T-cell (primary cell): ENCODE results near the gene AFF1. TPM values are rescaled to one million over a fixed set of nuclear protein-coding genes. Genes with fewer than 3 reads are reported as not detected.
"Not testable (repeated sequence)": the region's sequence is repeated elsewhere in the genome, so short reads cannot be mapped to it uniquely, and the experiment has no call there.

Experiments used
- ATAC-seq, 4 experiments: fragments of 200-7000 bp in 3 of 4; fragments of 150-1000 bp in 1 of 4; cut with Tn5 transposase; replicated peaks in 1 of 4; 1 replicate in 3 of 4; 2 replicates in 1 of 4; pipeline ENCODE4 v1.10.0; 2021; ENCODE audit warnings: moderate library complexity in 3 of 4, mild to moderate bottlenecking in 2 of 4, moderate number of reproducible peaks in 1 of 4
- CTCF ChIA-PET, 2 donors: fragments of 300-600 bp; sonication (Branson Sonifier 250); formaldehyde crosslinking; loops; one replicate each; lab custom pipeline; 2022; ENCODE audit warnings: antibody characterized with exemption in 2 of 2; lab: Charles Lee
- POLR2A ChIA-PET, 2 donors: fragments of 300-600 bp; sonication (Branson Sonifier 250); formaldehyde crosslinking; loops; one replicate each; lab custom pipeline; 2022; ENCODE audit warnings: antibody characterized with exemption in 2 of 2; lab: Charles Lee
- DNase-seq, 35 experiments: peaks; one replicate each; pipeline versions ENCODE4 v3.0.0 to v3.0.0-alpha.2; 2013 to 2023
- H3K27ac ChIP-seq: one replicate; pipeline ENCODE4 v1.5.1; 2013; ENCODE audit warnings: low read length
- H3K27me3 ChIP-seq, 2 experiments: replicated peaks in 1 of 2; 1 replicate in 1 of 2; 2 replicates in 1 of 2; pipeline versions ENCODE4 v1.6.1 to v1.7.0; 2013; ENCODE audit warnings: low read length in 1 of 2, mixed read lengths in 1 of 2; ENCODE audit not compliant: control insufficient read depth in 2 of 2, insufficient read depth in 2 of 2; ENCODE audit errors: extremely low read depth in 1 of 2
- H3K36me3 ChIP-seq, 2 donors: 1 replicate in 1 of 2; 2 replicates in 1 of 2; pipeline versions ENCODE4 v1.6.1 to v1.7.0; 2013; ENCODE audit warnings: low read length in 1 of 2; ENCODE audit not compliant: control insufficient read depth in 2 of 2, insufficient read depth in 1 of 2; ENCODE audit errors: extremely low read depth in 1 of 2
- H3K4me1 ChIP-seq, 2 experiments: 1 replicate in 1 of 2; 2 replicates in 1 of 2; pipeline versions ENCODE4 v1.6.1 to v1.7.0; 2013; ENCODE audit warnings: low read length in 2 of 2, mixed read lengths in 1 of 2; ENCODE audit not compliant: insufficient read depth in 2 of 2, control insufficient read depth in 1 of 2; ENCODE audit errors: extremely low read depth in 1 of 2
- H3K4me3 ChIP-seq, 2 donors: 1 replicate in 1 of 2; 2 replicates in 1 of 2; pipeline versions ENCODE4 v1.5.1 to v1.7.0; 2013; ENCODE audit warnings: mild to moderate bottlenecking in 2 of 2, low read length in 1 of 2, moderate library complexity in 1 of 2; ENCODE audit not compliant: control insufficient read depth in 1 of 2; ENCODE audit errors: extremely low read depth in 1 of 2
- H3K9me3 ChIP-seq: 2 replicates; pipeline ENCODE4 v1.7.0; 2013
- H3K27ac Mint-ChIP-seq, 2 donors: one replicate each; pipeline ENCODE4 v1.8.0; 2020 to 2021; ENCODE audit warnings: mild to moderate bottlenecking in 2 of 2, mixed read lengths in 2 of 2
- H3K27me3 Mint-ChIP-seq, 2 donors: one replicate each; pipeline ENCODE4 v1.8.0; 2021 to 2022; ENCODE audit warnings: mixed read lengths in 2 of 2
- H3K36me3 Mint-ChIP-seq: one replicate; pipeline ENCODE4 v1.8.0; 2021; ENCODE audit warnings: mixed read lengths
- H3K4me1 Mint-ChIP-seq, 3 donors: one replicate each; pipeline ENCODE4 v1.8.0; 2020 to 2022; ENCODE audit warnings: mixed read lengths in 3 of 3, mild to moderate bottlenecking in 1 of 3
- H3K4me3 Mint-ChIP-seq, 3 donors: one replicate each; pipeline ENCODE4 v1.8.0; 2020 to 2022; ENCODE audit warnings: mild to moderate bottlenecking in 3 of 3, mixed read lengths in 3 of 3, moderate library complexity in 3 of 3
- H3K9me3 Mint-ChIP-seq, 3 donors: one replicate each; pipeline ENCODE4 v1.8.0; 2020 to 2022; ENCODE audit warnings: mixed read lengths in 3 of 3
- WGBS: methylation state at CpG from one replicate; pipeline ENCODE4 v1.1.5; 2013; ENCODE audit warnings: missing lambda C conversion rate; ENCODE audit not compliant: insufficient coverage; 5-methylcytosine and 5-hydroxymethylcytosine counted together
- total RNA-seq, 35 experiments: library from RNA in 6 of 35; stranded (reverse) in 6 of 35; fragments of 120-200 nt in 1 of 35; gene quantifications; one replicate each; pipeline versions ENCODE4 v1.2.1 to v1.2.4 and lab custom pipeline; 2013 to 2026

AFF1 gene
- total RNA-seq, 5 donors from 2014 or later (not counting 1 experiment from before 2014, with no cell fraction given), result 65.3 to 112 (median 93.4) TPM

DNA sequence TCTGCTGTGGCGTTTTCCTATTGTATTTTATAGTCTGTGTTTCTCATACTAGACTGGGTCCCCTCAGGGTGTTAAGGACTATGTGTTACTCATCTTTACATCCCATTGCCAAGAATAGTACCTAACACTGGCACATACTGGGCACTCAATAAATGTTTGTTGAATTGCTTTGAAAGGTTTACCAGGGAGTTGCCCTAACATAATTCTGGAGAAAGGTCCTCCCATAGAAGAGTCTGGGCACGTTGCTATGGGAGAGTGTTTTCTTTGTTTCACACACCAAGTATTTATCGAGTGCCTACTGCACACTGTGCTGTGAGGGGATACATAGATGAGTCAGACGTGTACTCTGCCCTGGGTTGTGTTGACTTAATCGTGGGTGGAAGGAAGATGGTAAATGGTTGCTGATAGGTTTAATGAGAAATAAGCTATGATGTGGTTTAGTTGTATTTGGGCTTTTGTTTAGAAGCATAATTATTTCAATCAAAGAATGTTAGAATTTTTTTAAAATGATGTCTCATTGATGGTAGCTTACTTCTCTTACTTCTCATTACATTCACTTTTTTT is 42.9 kb downstream of the AFF1 start:
- no peaks in the 10 kb centered on the region for H3K36me3 ChIP-seq
- DNase-seq, result no peak
- Mint-ChIP-seq H3K4me3 (no peak overlapping the region), H3K27ac (peak overlapping the region; percentile 37 to 62), H3K9me3 (no peaks in the 10 kb centered on the region), H3K36me3 (peaks cover 10% of the 10 kb centered on the region), H3K27me3 (no peaks in the 10 kb centered on the region), H3K4me1 (peaks cover 55 to 74% (median 73%) of the 10 kb centered on the region in 3 donors)
- no peak overlapping the region for H3K4me3 ChIP-seq
- no peaks in the 10 kb centered on the region for H3K27me3 ChIP-seq
- peak in 3 of 4 experiments; percentile 31 to 67 (median 43) for ATAC-seq
- peaks cover 3 to 7% of the 10 kb centered on the region in 2 experiments for H3K4me1 ChIP-seq
- H3K27ac ChIP-seq, result no peak overlapping the region
- 27% methylated on average over 2 of the region's 5 CpGs for WGBS
- ChIA-PET POLR2A (no interaction called here), CTCF (interaction anchor here (0.6 to 0.7 kb wide), 2 partner anchors 29 to 56 kb away, joined by 3 read pairs; no protein-coding TSS in a partner anchor)
- no peaks in the 10 kb centered on the region for H3K9me3 ChIP-seq

DNA sequence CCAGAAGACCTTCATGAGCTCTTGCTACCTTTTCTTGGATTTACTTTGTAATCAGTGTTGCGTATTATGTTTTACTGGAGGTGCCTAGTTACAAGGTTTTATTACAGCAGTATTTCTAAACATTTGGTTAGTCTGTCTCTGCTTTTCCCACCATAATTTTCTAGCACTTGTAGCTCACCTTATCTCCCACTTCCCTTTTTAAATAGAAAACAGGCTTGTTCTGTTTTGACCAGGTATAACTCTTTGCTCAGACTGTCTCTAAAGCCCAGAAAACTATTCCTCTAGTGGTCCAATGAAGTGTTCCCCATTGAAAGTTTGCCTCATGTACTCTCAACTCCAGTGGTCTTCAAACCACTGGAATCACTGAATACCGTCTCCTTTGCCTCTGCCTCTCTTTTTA is 43.9 kb downstream of the AFF1 start:
- H3K36me3 ChIP-seq, result no peaks in the 10 kb centered on the region
- no peak overlapping the region for H3K4me3 Mint-ChIP-seq
- POLR2A ChIA-PET, result no interaction called here
- CTCF ChIA-PET, result interaction anchor here in 1 of 2 donors (1.0 kb wide), 1 partner anchor 56 kb away, joined by 5 read pairs; no protein-coding TSS in a partner anchor
- no peaks in the 10 kb centered on the region for H3K27me3 ChIP-seq
- H3K36me3 Mint-ChIP-seq, result peaks cover 10% of the 10 kb centered on the region
- WGBS, result 100% methylated on average over 1 of the region's 2 CpGs
- ATAC-seq (no peak), DNase-seq (no peak)
- no peak overlapping the region for H3K27ac ChIP-seq
- peak overlapping the region in 1 of 2 donors; percentile 70 for H3K27ac Mint-ChIP-seq
- peaks cover 3 to 7% of the 10 kb centered on the region in 2 experiments for H3K4me1 ChIP-seq
- H3K27me3 Mint-ChIP-seq, result no peaks in the 10 kb centered on the region
- H3K4me3 ChIP-seq, result no peak overlapping the region
- peaks cover 46 to 66% (median 64%) of the 10 kb centered on the region in 3 donors for H3K4me1 Mint-ChIP-seq
- H3K9me3 ChIP-seq, result no peaks in the 10 kb centered on the region
- no peaks in the 10 kb centered on the region for H3K9me3 Mint-ChIP-seq

DNA sequence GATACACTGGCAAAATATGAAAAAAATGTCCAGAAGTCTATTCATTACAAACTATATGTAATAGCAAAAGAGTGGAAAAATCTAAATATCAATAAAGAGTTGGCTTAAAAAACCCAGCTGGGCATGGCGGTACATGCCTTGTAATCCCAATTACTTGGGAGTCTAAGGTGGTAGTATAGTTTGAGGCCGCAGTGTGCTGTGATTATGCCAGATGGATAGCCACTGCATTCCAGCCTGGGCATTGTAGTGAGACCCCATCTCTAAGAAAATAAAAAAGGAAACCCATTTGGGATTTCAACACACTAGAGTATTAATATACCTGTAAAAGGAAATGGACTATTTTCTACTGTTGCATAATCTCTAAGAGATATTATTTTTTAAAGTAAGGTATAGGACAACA is 45.4 kb downstream of the AFF1 start:
- WGBS, result no CpG with 5 or more reads among the region's 2 CpGs
- no peaks in the 10 kb centered on the region for H3K27me3 ChIP-seq
- Mint-ChIP-seq H3K27ac (peak overlapping the region in 1 of 2 donors; percentile 0), H3K4me3 (no peak overlapping the region), H3K9me3 (no peaks in the 10 kb centered on the region), H3K36me3 (peaks cover 10% of the 10 kb centered on the region), H3K4me1 (peaks cover 33 to 53% (median 51%) of the 10 kb centered on the region in 3 donors), H3K27me3 (no peaks in the 10 kb centered on the region)
- DNase-seq (no peak), ATAC-seq (no peak)
- no peak overlapping the region for H3K27ac ChIP-seq
- H3K4me1 ChIP-seq, result peaks cover 3 to 7% of the 10 kb centered on the region in 2 experiments
- H3K4me3 ChIP-seq, result no peak overlapping the region
- H3K9me3 ChIP-seq, result no peaks in the 10 kb centered on the region
- no peaks in the 10 kb centered on the region for H3K36me3 ChIP-seq
- CTCF ChIA-PET, result interaction anchor here in 1 of 2 donors (0.6 to 1.2 kb wide), 2 partner anchors 11 to 29 kb away, joined by 3 to 4 read pairs; no protein-coding TSS in a partner anchor
- POLR2A ChIA-PET, result interaction anchor here in 1 of 2 donors (0.7 kb wide), 1 partner anchor 19 kb away, joined by 3 read pairs; no protein-coding TSS in a partner anchor

DNA sequence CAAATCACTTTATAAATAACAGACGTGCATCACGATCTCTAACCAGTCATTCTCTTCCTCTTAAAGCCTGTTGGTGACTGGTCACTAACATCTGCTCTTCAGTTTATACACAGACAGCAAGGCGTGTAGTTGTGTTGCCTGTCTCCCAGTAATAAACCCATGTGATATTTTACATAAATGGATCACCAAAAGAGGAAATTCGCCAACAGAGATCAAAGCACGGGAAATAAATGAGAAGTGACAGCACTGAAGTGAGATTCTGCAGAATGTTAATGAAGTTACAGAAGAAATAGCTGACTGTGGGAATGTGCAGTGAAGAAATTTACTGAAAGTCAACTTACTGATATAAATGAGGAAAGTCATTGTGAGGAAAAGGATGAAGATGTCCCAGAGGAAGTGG is 47.0 kb downstream of the AFF1 start:
- ATAC-seq, result peak in 2 of 4 experiments; percentile 9 to 77
- CTCF ChIA-PET, result interaction anchor here in 1 of 2 donors (0.9 kb wide), 1 partner anchor 23 kb away, joined by 4 read pairs; no protein-coding TSS in a partner anchor
- WGBS, result no CpG with 5 or more reads among the region's 5 CpGs

DNA sequence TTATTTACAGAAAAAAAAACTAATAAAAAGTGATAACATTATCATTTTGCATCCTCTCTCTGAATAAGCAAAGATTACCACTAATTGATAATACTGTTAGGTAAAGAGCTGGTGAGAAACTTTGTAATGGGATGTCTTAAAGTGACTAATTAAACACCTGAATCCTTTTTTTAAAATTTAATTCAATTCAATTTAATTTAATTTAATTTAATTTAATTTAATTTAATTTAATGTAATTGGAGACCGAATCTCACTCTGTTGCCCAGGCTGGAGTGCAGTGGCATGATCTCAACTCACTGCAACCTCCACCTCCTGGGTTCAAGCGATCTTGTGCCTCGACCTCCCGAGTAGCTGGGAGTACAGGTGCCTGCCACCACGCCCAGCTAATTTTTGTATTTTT is 51.0 kb downstream of the AFF1 start:
- POLR2A ChIA-PET, result interaction anchor here in 1 of 2 donors (0.6 kb wide), 1 partner anchor 41 kb away, joined by 3 read pairs; no protein-coding TSS in a partner anchor
- H3K9me3 ChIP-seq, H3K4me3 ChIP-seq, CTCF ChIA-PET, H3K27ac Mint-ChIP-seq, H3K4me3 Mint-ChIP-seq, H3K27ac ChIP-seq, ATAC-seq, H3K27me3 ChIP-seq, H3K36me3 ChIP-seq, DNase-seq, H3K4me1 ChIP-seq, H3K27me3 Mint-ChIP-seq, H3K9me3 Mint-ChIP-seq: not testable (repeated sequence)
- Mint-ChIP-seq H3K4me1 (peaks cover 13 to 25% (median 22%) of the 10 kb centered on the region in 3 donors), H3K36me3 (peaks cover 25% of the 10 kb centered on the region)
- 96% methylated on average over 3 of the region's 5 CpGs for WGBS

More for the DNA sequence above, 47.0 kb downstream of the AFF1 start:
- Histone ChIP-seq H3K4me3 (no peak overlapping the region), H3K36me3 (no peaks in the 10 kb centered on the region), H3K27me3 (no peaks in the 10 kb centered on the region), H3K27ac (no peak overlapping the region), H3K4me1 (peaks cover 3 to 7% of the 10 kb centered on the region in 2 experiments), H3K9me3 (no peaks in the 10 kb centered on the region)
- Mint-ChIP-seq H3K4me1 (peaks cover 24 to 40% (median 36%) of the 10 kb centered on the region in 3 donors), H3K27me3 (no peaks in the 10 kb centered on the region), H3K36me3 (peaks cover 10% of the 10 kb centered on the region), H3K4me3 (peak overlapping the region in 1 of 3 donors; percentile 37), H3K27ac (peak overlapping the region; percentile 44 to 46), H3K9me3 (no peaks in the 10 kb centered on the region)
- peak in 3 of 35 experiments; percentile 6 to 30 (median 16) for DNase-seq
- POLR2A ChIA-PET, result no interaction called here

DNA sequence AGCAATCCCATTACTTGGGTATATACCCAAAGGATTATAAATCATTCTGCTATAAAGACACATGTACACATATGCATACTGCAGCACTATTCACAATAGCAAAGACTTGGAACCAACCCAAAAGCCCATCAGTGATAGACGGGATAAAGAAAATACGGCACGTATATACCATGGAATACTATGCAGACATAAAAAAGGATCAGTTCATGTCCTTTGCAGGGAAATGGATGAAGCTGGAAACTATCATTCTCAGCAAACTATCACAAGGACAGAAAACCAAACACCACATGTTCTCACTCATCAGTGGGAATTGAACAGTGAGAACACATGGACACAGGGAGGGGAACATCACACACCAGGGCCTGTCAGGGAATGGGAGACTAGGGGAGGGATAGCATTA is 54.8 kb downstream of the AFF1 start:
- H3K27ac Mint-ChIP-seq, H3K4me1 ChIP-seq, H3K27me3 ChIP-seq, H3K36me3 ChIP-seq, H3K9me3 Mint-ChIP-seq, DNase-seq, CTCF ChIA-PET, ATAC-seq, H3K27ac ChIP-seq, H3K4me3 ChIP-seq, H3K9me3 ChIP-seq, H3K4me3 Mint-ChIP-seq, H3K27me3 Mint-ChIP-seq: not testable (repeated sequence)
- POLR2A ChIA-PET, result interaction anchor here in 1 of 2 donors (0.6 kb wide), 1 partner anchor 104 kb away, joined by 3 read pairs; no protein-coding TSS in a partner anchor
- Mint-ChIP-seq H3K4me1 (peaks cover 0 to 19% (median 14%) of the 10 kb centered on the region in 3 donors), H3K36me3 (peaks cover 23% of the 10 kb centered on the region)
- no CpG with 5 or more reads among the region's 3 CpGs for WGBS
